ENCODE data around the gene NCKAP1. TPM values are rescaled to one million over a fixed set of nuclear protein-coding genes. Genes with fewer than 3 reads are reported as not detected.

The NCKAP1 gene
- total and polyA plus RNA-seq, 10 of the 15 experiments (the other 5 are each of a cell fraction or from before 2014, with no cell fraction given): 0.11 to 1.5 (median 0.52) TPM

DNA sequence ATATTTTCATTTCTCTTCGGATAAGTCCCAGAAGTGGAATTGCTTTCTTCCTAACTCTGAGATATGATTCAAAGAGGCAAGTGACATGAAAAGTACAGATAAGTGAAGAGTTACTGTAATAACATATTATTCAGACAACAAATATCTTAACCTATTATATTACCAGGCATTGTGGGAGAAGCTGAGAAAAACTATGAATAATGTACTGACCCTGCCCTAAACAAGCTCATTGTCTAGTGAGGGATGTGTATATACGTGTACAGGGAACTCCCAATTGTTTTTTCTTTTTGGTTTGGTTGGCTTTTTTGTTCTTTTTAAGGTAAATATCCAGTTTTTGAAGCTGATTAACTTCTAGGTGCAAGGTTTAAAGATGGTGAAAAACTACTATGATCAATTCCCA lies 26.5 kb downstream of the NCKAP1 start:
- H2AFZ ChIP-seq (ENCODE audit: control insufficient read depth, low read depth, low read length): no peak overlapping the region
- H3K36me3 ChIP-seq (ENCODE audit: control insufficient read depth in 2 of 2, insufficient read depth in 2 of 2, low read length in 1 of 2): no peaks in the 10 kb centered on the region
- no peak for ATAC-seq
- intact Hi-C loops (cut with micrococcal nuclease; ENCODE audit: unreplicated experiment) (no loop called here), in situ Hi-C loops (cut with MboI) (no loop called here)
- no peaks in the 10 kb centered on the region for H3K27me3 ChIP-seq (replicated peaks in 1 of 2; ENCODE audit: control insufficient read depth in 2 of 2, insufficient read depth in 2 of 2, low read length in 1 of 2)
- H3K27ac ChIP-seq (ENCODE audit: control insufficient read depth, insufficient read depth): no peak overlapping the region
- SMC1A ChIA-PET (ENCODE audit: uncharacterized antibody, unreplicated experiment): no interaction called here
- RAD21 ChIA-PET (ENCODE audit: unreplicated experiment): no interaction called here
- H3K4me3 ChIP-seq: no peak overlapping the region
- no peaks in the 10 kb centered on the region for H3K4me1 ChIP-seq (ENCODE audit: control insufficient read depth, insufficient read depth, low read length)
- H3K9ac ChIP-seq (ENCODE audit: control insufficient read depth, insufficient read depth, low read length): no peak overlapping the region
- TF ChIP-seq ZNF217 (IDR thresholded peaks at IDR 0.05): no peak
- no peak for TF ChIP-seq SMAD5 (IDR thresholded peaks at IDR 0.05; ENCODE audit: low read depth)
- no peak for TF ChIP-seq RFX5 (IDR thresholded peaks at IDR 0.05; ENCODE audit: low read depth, low read length)
- TF ChIP-seq, protein P1, sequence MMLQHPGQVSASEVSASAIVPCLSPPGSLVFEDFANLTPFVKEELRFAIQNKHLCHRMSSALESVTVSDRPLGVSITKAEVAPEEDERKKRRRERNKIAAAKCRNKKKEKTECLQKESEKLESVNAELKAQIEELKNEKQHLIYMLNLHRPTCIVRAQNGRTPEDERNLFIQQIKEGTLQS (IDR thresholded peaks at IDR 0.05; ENCODE audit: borderline replicate concordance, extremely low read depth, low read depth, low read length): no peak
- TF ChIP-seq, protein P2, sequence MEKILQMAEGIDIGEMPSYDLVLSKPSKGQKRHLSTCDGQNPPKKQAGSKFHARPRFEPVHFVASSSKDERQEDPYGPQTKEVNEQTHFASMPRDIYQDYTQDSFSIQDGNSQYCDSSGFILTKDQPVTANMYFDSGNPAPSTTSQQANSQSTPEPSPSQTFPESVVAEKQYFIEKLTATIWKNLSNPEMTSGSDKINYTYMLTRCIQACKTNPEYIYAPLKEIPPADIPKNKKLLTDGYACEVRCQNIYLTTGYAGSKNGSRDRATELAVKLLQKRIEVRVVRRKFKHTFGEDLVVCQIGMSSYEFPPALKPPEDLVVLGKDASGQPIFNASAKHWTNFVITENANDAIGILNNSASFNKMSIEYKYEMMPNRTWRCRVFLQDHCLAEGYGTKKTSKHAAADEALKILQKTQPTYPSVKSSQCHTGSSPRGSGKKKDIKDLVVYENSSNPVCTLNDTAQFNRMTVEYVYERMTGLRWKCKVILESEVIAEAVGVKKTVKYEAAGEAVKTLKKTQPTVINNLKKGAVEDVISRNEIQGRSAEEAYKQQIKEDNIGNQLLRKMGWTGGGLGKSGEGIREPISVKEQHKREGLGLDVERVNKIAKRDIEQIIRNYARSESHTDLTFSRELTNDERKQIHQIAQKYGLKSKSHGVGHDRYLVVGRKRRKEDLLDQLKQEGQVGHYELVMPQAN (conservative IDR thresholded peaks at IDR 0.05): no peak
- TF ChIP-seq, protein P3, sequence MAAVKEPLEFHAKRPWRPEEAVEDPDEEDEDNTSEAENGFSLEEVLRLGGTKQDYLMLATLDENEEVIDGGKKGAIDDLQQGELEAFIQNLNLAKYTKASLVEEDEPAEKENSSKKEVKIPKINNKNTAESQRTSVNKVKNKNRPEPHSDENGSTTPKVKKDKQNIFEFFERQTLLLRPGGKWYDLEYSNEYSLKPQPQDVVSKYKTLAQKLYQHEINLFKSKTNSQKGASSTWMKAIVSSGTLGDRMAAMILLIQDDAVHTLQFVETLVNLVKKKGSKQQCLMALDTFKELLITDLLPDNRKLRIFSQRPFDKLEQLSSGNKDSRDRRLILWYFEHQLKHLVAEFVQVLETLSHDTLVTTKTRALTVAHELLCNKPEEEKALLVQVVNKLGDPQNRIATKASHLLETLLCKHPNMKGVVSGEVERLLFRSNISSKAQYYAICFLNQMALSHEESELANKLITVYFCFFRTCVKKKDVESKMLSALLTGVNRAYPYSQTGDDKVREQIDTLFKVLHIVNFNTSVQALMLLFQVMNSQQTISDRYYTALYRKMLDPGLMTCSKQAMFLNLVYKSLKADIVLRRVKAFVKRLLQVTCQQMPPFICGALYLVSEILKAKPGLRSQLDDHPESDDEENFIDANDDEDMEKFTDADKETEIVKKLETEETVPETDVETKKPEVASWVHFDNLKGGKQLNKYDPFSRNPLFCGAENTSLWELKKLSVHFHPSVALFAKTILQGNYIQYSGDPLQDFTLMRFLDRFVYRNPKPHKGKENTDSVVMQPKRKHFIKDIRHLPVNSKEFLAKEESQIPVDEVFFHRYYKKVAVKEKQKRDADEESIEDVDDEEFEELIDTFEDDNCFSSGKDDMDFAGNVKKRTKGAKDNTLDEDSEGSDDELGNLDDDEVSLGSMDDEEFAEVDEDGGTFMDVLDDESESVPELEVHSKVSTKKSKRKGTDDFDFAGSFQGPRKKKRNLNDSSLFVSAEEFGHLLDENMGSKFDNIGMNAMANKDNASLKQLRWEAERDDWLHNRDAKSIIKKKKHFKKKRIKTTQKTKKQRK (IDR thresholded peaks at IDR 0.05; ENCODE audit: low read depth, low read length): no peak
- TF ChIP-seq WRNIP1 (IDR thresholded peaks at IDR 0.05; ENCODE audit: borderline replicate concordance, low read depth, low read length): no peak
- no peak for TF ChIP-seq SREBF1 (IDR thresholded peaks at IDR 0.05; ENCODE audit: low read length)
- no peak for TF ChIP-seq JUNB (IDR thresholded peaks at IDR 0.05)
- TF ChIP-seq, protein P4, sequence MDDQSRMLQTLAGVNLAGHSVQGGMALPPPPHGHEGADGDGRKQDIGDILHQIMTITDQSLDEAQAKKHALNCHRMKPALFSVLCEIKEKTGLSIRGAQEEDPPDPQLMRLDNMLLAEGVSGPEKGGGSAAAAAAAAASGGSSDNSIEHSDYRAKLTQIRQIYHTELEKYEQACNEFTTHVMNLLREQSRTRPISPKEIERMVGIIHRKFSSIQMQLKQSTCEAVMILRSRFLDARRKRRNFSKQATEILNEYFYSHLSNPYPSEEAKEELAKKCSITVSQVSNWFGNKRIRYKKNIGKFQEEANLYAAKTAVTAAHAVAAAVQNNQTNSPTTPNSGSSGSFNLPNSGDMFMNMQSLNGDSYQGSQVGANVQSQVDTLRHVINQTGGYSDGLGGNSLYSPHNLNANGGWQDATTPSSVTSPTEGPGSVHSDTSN (IDR thresholded peaks at IDR 0.05; ENCODE audit: insufficient replicate concordance, low read depth, low read length): no peak
- no peak for TF ChIP-seq MXI1 (IDR thresholded peaks at IDR 0.05; ENCODE audit: low read depth, low read length)
- no peak for TF ChIP-seq STAT1 (conservative IDR thresholded peaks at IDR 0.05)
- TF ChIP-seq CHD2 (IDR thresholded peaks at IDR 0.05; ENCODE audit: borderline replicate concordance, low read depth, low read length): no peak
- TF ChIP-seq CREM (IDR thresholded peaks at IDR 0.05; ENCODE audit: low read depth): no peak
- BruUV-seq (replicated peaks): no TSS peak
- WGBS (ENCODE audit: insufficient coverage, insufficient replicate concordance, low lambda C conversion rate, missing lambda C conversion rate): 59% methylated on average over 2 of the region's 2 CpGs
- no peak overlapping the region for H3K4me2 ChIP-seq (ENCODE audit: control insufficient read depth, insufficient read depth)
- no peaks in the 10 kb centered on the region for H4K20me1 ChIP-seq (ENCODE audit: control insufficient read depth, insufficient read depth)
- no peaks in the 10 kb centered on the region for H3K79me2 ChIP-seq (ENCODE audit: control insufficient read depth, insufficient read depth, low read length)
- no peak for FAIRE-seq
- POLR2A ChIA-PET: no interaction called here
- CTCF ChIA-PET: interaction anchor here (0.9 kb wide), 1 partner anchor 179 kb away, joined by 3 read pairs; no protein-coding TSS in a partner anchor
- DNase-seq (ENCODE audit: low read depth, low spot score): no peak
- H3K9me3 ChIP-seq (replicated peaks; ENCODE audit: control insufficient read depth, insufficient read depth, low read length): no peaks in the 10 kb centered on the region
